ENCODE measurements around the gene PRPF19. TPM values are rescaled to one million over a fixed set of nuclear protein-coding genes. Genes with fewer than 3 reads are reported as not detected.

Gene PRPF19
- total and polyA plus RNA-seq, 2 experiments from 2014 or later, result 19.1 to 58.9 TPM

DNA sequence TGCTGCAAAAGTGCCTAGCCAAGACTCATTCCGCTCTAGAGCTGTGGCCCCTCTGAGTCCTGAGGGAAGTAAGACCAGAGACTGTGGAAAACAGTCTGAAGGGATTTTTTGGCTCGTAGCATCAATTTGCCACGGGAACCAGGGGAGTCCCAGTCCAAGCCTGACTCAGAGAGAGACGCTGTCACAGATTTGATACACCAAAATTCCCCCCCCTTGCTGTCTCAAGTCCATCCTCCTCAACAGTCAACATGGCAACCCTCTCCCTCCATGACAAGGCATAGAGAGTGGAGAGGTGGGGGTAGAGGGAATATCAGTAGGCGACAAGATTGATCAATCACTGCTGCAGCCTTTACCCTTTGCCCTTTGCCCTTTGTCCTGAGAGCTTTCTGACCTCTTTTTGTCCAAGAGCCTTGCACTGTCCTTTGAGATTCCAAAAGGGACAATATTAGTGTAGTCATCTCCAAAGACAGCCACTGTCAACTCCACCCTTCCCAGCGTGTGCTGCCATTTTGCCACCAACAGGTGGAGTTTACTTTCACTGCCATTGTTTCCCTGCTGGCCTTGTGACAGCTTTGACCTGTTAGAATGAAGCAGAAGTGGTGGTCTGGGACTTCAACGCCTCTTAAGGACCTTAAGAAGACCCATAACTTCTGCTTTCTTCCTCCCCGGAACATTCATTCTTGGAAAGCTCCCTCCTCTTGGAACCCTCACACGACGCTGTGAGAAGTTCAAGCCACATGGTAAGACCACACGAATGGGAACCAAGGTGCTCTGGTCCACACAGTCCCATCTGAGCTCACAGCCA is 38.3 kb upstream of the PRPF19 start:
- Histone ChIP-seq H2AFZ (no peak overlapping the region), H3F3A (ENCODE audit: insufficient read depth) (no peaks in the 10 kb centered on the region), H3K9ac (no peak overlapping the region), H3K4me3 (no peak overlapping the region), H3K4me2 (ENCODE audit: unreplicated experiment) (no peak overlapping the region), H3K9me2 (ENCODE audit: insufficient read depth) (no peaks in the 10 kb centered on the region), H3K4me1 (ENCODE audit: insufficient read depth) (no peaks in the 10 kb centered on the region), H3K9me3 (ENCODE audit: low read depth) (no peaks in the 10 kb centered on the region), H3K36me3 (ENCODE audit: low read depth) (no peaks in the 10 kb centered on the region), H3K27ac (no peak overlapping the region), H4K20me1 (ENCODE audit: insufficient read depth) (no peaks in the 10 kb centered on the region), H3K79me2 (ENCODE audit: insufficient read depth) (no peaks in the 10 kb centered on the region), H3K27me3 (replicated peaks; ENCODE audit: insufficient read depth) (no peaks in the 10 kb centered on the region)
- TF ChIP-seq EZH2phosphoT487 (IDR thresholded peaks at IDR 0.05; ENCODE audit: insufficient read depth, low read depth) (no peak), EZH2 (IDR thresholded peaks at IDR 0.05; ENCODE audit: insufficient read depth, poor library complexity, severe bottlenecking) (no peak)
- in situ Hi-C loops (cut with MboI), result no loop called here
- no peak for DNase-seq
- WGBS, 2 experiments (ENCODE audit: low coverage in 1 of 2, low lambda C conversion rate in 2 of 2, missing lambda C conversion rate in 2 of 2), result 86 to 87% methylated on average over 11 of the region's 11 CpGs

DNA sequence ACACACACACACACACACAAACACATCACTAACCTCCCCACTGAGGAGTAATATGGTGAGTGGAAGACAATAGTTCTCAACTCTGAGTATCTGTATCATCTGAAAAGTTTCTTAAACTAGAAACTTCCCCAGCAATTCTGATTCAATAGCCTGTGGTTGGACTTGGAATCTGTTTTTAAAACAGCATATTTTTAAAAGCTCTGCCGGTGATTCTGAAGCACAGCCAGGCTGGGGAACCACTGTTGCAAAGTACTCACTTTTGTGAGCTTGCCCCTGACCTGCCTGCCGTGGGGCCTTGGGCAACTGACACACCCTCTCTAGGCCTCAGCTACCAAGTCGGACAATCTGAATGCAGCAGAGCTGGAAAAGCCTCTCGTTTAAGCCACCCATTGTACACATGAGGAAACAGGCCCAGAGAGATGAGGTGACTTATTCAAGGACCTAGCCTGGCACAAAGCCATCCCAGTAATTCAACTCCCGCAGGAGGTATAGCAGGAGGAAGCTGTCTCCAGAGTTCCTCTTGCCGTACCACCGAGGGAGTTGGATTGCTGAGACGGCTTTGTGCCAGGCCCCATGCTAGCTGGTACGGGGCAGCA is 36.7 kb upstream of the PRPF19 start:
- Histone ChIP-seq H2AFZ (no peak overlapping the region), H4K20me1 (ENCODE audit: insufficient read depth) (no peaks in the 10 kb centered on the region), H3K27ac (no peak overlapping the region), H3K9ac (no peak overlapping the region), H3K79me2 (ENCODE audit: insufficient read depth) (no peaks in the 10 kb centered on the region), H3K4me3 (no peak overlapping the region), H3K4me2 (ENCODE audit: unreplicated experiment) (no peak overlapping the region), H3K27me3 (replicated peaks; ENCODE audit: insufficient read depth) (no peaks in the 10 kb centered on the region), H3F3A (ENCODE audit: insufficient read depth) (no peaks in the 10 kb centered on the region), H3K9me2 (ENCODE audit: insufficient read depth) (no peaks in the 10 kb centered on the region), H3K36me3 (ENCODE audit: low read depth) (no peaks in the 10 kb centered on the region), H3K9me3 (ENCODE audit: low read depth) (no peaks in the 10 kb centered on the region), H3K4me1 (ENCODE audit: insufficient read depth) (no peaks in the 10 kb centered on the region)
- TF ChIP-seq EZH2phosphoT487 (IDR thresholded peaks at IDR 0.05; ENCODE audit: insufficient read depth, low read depth) (no peak), EZH2 (IDR thresholded peaks at IDR 0.05; ENCODE audit: insufficient read depth, poor library complexity, severe bottlenecking) (no peak)
- no peak for DNase-seq
- 80 to 81% methylated on average over 9 of the region's 9 CpGs for WGBS, 2 experiments (ENCODE audit: low coverage in 1 of 2, low lambda C conversion rate in 2 of 2, missing lambda C conversion rate in 2 of 2)
- in situ Hi-C loops (cut with MboI), result no loop called here

DNA sequence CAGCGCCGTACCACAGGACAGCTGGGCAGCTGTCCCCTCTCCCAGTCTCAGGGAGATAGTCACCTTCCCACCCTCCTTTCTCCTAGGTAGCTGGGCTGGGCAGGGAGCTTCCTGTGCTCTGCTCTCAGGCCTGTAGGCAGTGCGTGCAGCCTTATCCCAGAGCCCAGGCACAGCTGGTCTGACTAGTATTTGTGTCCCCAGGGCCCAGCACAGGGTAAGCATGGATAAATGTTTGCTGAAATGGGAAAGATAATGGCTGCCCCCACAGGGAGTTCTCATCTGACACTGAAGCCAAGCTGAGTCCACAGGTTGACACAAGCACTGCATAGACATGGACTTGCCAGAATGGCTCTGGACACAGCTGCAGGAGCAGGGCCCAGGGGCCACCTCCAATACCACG is 35.8 kb upstream of the PRPF19 start:
- H3K4me1 ChIP-seq (ENCODE audit: insufficient read depth), result no peaks in the 10 kb centered on the region
- in situ Hi-C loops (cut with MboI), result no loop called here
- no peaks in the 10 kb centered on the region for H3K79me2 ChIP-seq (ENCODE audit: insufficient read depth)
- no peak overlapping the region for H3K9ac ChIP-seq
- no peaks in the 10 kb centered on the region for H3K27me3 ChIP-seq (replicated peaks; ENCODE audit: insufficient read depth)
- 72 to 74% methylated on average over 4 of the region's 4 CpGs for WGBS, 2 experiments (ENCODE audit: low coverage in 1 of 2, low lambda C conversion rate in 2 of 2, missing lambda C conversion rate in 2 of 2)
- no peak overlapping the region for H3K27ac ChIP-seq
- no peaks in the 10 kb centered on the region for H3K36me3 ChIP-seq (ENCODE audit: low read depth)
- no peak overlapping the region for H3K4me2 ChIP-seq (ENCODE audit: unreplicated experiment)
- no peak overlapping the region for H2AFZ ChIP-seq
- DNase-seq, result no peak
- no peaks in the 10 kb centered on the region for H3K9me2 ChIP-seq (ENCODE audit: insufficient read depth)
- no peaks in the 10 kb centered on the region for H3F3A ChIP-seq (ENCODE audit: insufficient read depth)
- H3K9me3 ChIP-seq (ENCODE audit: low read depth), result no peaks in the 10 kb centered on the region
- H4K20me1 ChIP-seq (ENCODE audit: insufficient read depth), result no peaks in the 10 kb centered on the region
- TF ChIP-seq EZH2phosphoT487 (IDR thresholded peaks at IDR 0.05; ENCODE audit: insufficient read depth, low read depth) (no peak), EZH2 (IDR thresholded peaks at IDR 0.05; ENCODE audit: insufficient read depth, poor library complexity, severe bottlenecking) (no peak)
- no peak overlapping the region for H3K4me3 ChIP-seq

DNA sequence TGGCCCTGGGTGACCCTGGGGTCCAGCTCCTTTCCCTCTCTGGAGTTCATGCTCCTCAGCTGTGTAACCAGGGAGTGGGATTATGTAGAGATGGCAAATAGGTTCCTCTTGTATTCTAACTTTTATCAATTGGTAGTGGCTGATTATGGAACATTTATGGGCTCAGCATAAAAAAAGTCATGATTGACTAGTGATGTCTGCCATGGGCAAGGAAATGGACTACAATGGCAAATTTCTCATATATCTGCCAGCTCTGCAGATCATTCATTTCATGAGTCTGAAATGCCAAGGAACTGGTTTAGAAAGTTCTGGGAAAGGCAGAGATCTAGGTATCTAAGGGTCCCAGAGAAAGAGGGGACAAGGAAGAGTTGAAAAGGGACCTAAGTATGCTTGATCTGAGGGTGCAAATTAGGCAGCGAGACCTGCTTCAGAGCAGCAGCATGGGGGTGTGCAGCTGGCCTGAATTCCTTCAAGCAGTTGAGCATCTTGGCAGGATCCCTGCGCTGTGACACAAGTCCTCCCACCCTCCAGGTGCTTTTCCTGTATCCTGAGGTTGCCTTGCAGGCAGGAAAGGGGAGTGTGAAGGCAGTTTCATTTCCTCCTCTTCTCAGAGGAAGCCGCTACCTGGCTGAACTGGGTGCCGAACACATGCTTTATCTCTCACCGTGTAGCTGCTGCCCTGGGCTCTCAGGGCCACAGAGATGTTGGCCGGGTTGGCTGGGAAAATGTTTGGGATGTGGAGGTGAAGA is 35.2 kb upstream of the PRPF19 start:
- Histone ChIP-seq H3F3A (ENCODE audit: insufficient read depth) (no peaks in the 10 kb centered on the region), H3K4me1 (ENCODE audit: insufficient read depth) (no peaks in the 10 kb centered on the region), H3K79me2 (ENCODE audit: insufficient read depth) (no peaks in the 10 kb centered on the region), H3K9me3 (ENCODE audit: low read depth) (no peaks in the 10 kb centered on the region), H3K36me3 (ENCODE audit: low read depth) (no peaks in the 10 kb centered on the region), H2AFZ (no peak overlapping the region), H3K27me3 (replicated peaks; ENCODE audit: insufficient read depth) (no peaks in the 10 kb centered on the region), H3K9ac (no peak overlapping the region), H3K27ac (no peak overlapping the region), H3K4me2 (ENCODE audit: unreplicated experiment) (no peak overlapping the region), H3K9me2 (ENCODE audit: insufficient read depth) (no peaks in the 10 kb centered on the region), H4K20me1 (ENCODE audit: insufficient read depth) (no peaks in the 10 kb centered on the region), H3K4me3 (no peak overlapping the region)
- no peak for DNase-seq
- in situ Hi-C loops (cut with MboI), result no loop called here
- WGBS, 2 experiments (ENCODE audit: low coverage in 1 of 2, low lambda C conversion rate in 2 of 2, missing lambda C conversion rate in 2 of 2), result 85 to 90% methylated on average over 6 of the region's 6 CpGs
- TF ChIP-seq EZH2phosphoT487 (IDR thresholded peaks at IDR 0.05; ENCODE audit: insufficient read depth, low read depth) (no peak), EZH2 (IDR thresholded peaks at IDR 0.05; ENCODE audit: insufficient read depth, poor library complexity, severe bottlenecking) (no peak)

Measured in GM23248 (cell line).